GM12892 (cell line): ENCODE results near the gene LETM1.

Source experiments
- POLR2A ChIP-seq: IDR thresholded peaks from 2 replicates; pipeline ENCODE4 v1.6.1; 2011; ENCODE audit warnings: low read depth, low read length, control low read depth
- POLR2AphosphoS5 ChIP-seq: IDR thresholded peaks from 2 replicates; pipeline ENCODE4 v1.6.1; 2011; ENCODE audit warnings: low read depth, low read length, control low read depth
- TAF1 ChIP-seq: IDR thresholded peaks from 2 replicates; pipeline ENCODE4 v1.6.1; 2011; ENCODE audit warnings: low read depth, mild to moderate bottlenecking, control low read depth, low read length, borderline replicate concordance

DNA sequence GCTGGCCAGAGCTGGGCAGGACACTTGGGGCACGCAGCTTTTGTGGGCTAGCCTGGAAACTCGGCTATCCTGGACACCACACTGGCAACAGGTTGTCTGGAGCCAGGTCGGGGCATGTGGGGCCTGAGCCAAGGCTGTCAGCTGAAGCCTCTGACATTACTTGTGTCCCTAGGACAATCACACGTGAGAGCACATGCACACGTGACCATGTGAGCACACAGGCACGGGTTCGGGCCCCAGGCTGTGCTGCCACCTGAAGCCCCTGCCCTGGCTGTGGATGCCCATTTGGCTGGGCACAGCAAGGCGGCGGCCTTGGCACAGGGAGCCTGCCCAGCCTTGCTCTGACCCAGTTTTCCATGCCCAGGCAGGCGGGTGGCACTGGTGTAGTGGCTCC, 71.6 kb downstream of the LETM1 start:
- TF ChIP-seq POLR2A (no peak), POLR2AphosphoS5 (no peak), TAF1 (no peak)
